GM18499 (cell line): ENCODE measurements around the gene MAP2K3.
"Not testable (repeated sequence)": the region's sequence is repeated elsewhere in the genome, so short reads cannot be mapped to it uniquely, and the experiment has no call there.

Experiments used
- ATAC-seq: cut with Tn5 transposase; IDR thresholded peaks from one replicate; pipeline ENCODE4 v1.9.1; 2021; ENCODE audit warnings: moderate number of reproducible peaks; ENCODE audit not compliant: insufficient read depth, unreplicated experiment

MAP2K3 gene

GRCh38 chr17:21320430-21320829 is 35.9 kb downstream of the MAP2K3 start:
- ATAC-seq: not testable (repeated sequence)

GRCh38 chr17:21321061-21321460 is 36.5 kb downstream of the MAP2K3 start:
- ATAC-seq: not testable (repeated sequence)

- not testable (repeated sequence) for ATAC-seq
Measured at GRCh38 chr17:21321744-21322191, 37.3 kb downstream of the MAP2K3 start.

GRCh38 chr17:21323257-21324111 is 39.0 kb downstream of the MAP2K3 start:
- ATAC-seq: not testable (repeated sequence)

- ATAC-seq: not testable (repeated sequence)
Measured at GRCh38 chr17:21324741-21325140, 40.2 kb downstream of the MAP2K3 start.

GRCh38 chr17:21327921-21328320 is 43.4 kb downstream of the MAP2K3 start:
- peak; percentile 47 for ATAC-seq

DNA sequence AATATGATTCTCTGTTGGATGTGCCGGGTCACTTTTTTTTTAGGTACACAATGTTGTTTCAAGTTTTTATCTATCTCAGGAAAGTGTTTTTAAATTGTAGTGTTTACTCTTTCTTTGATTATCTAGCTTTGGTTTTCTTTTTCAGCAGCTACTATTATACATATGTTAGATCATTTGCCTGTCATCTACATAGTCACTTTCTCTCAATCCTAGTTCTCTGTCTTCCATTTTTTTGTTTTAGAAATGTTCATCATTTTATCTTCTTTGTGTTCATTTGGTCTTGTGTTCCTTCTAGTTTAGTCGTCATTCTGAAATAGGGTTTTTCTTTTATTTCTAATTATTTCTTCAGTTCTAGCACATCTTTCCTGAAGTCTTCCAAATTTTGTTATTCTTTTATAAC is 44.3 kb downstream of the MAP2K3 start:
- not testable (repeated sequence) for ATAC-seq

- ATAC-seq: no peak
Measured at GRCh38 chr17:21330436-21331160, 46.1 kb downstream of the MAP2K3 start.

DNA sequence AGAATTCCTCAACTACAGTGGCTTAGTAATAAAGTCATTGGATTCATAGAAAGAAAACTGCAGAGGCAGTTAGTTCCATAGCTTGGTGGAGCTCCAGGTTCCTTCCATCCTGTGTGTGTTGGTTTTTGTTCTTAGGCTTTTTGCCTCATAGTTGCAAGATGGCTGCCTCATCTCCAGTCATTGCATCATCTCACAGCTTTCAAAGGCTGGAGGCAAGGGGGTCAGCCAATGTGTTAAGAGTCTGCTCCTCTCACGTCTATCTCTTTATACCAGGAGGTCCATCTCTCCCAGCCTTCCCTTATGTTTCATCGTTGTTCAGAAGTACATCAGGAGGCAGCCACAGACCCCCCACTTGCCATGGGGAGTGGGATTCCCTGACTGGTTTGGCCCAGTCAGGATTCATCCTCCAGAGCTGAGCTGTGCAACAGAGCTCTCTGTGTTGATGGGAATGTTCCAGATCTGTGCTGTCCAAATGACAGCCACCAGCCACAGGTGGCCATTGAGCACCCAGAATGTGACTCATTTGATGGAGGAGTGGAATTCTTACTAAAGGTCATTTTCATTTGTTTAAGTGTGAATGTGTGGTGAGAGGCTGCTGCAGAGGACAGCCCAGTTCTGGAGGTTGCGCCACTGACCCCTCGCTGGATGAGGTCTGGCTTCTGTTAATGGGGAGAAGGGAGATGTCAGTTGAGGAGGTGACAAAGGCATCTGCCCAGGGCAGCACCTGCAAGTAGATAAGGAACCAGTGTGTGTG is 52.2 kb downstream of the MAP2K3 start:
- ATAC-seq: not testable (repeated sequence)

GRCh38 chr17:21337981-21338625 is 53.6 kb downstream of the MAP2K3 start:
- not testable (repeated sequence) for ATAC-seq

DNA sequence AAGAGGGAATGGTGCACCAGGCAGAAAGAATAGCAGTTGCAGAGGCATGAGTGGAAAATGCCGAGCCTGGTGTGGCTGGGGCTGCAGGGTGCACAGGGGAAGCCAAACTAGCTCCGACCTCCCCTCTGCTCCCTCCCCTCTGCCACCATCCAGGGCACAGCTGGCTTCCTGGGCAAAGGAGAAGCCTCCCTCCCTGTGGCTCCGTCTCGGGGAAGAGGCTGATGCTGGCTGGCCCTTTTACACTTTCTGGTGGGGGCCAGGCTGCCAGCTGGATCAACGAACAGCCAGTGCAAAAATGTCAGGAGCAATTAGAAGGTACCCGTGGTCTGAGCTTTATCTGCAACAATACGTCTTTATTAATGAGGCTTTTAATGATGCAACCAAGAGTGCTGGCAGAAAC is 54.5 kb downstream of the MAP2K3 start:
- ATAC-seq: no peak

DNA sequence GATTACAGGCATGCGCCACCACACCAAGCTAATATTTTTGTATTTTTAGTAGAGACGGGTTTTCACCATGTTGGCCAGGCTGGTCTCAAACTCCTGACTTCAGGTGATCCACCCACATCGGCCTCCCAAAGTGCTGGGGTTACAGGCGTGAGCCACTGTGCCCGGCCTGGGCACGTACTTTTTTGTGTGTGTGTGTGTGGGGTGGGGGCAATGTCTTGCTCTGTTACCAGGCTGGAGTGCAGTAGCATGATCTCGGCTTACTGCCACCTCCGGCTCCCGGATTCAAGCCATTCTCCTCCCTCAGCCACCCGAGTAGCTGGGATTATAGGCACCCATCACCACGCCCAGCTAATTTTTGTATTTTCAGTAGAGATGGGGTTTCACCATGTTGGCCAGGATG is 55.1 kb downstream of the MAP2K3 start:
- ATAC-seq: not testable (repeated sequence)

GRCh38 chr17:21340407-21340806 is 55.9 kb downstream of the MAP2K3 start:
- ATAC-seq: not testable (repeated sequence)

DNA sequence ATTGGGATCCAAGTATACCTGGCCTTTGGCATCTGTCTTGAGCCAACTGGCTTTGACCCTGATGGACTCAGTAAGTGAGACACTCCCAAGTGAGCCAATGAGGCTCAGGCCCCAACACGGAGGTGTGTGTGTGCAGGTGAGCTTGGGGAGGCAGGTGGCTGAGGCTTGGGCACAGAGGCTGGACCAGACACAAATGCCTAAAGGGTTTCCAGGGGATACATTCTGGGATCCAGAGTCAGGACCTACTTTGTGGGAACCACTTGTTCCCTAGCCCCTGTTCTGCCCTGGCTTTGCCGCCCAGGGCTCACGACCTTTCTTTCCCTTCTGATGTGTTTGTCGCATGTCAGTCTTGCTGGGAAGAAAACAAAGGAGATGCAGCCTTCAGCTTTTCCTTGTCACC is 56.8 kb downstream of the MAP2K3 start:
- ATAC-seq: not testable (repeated sequence)

DNA sequence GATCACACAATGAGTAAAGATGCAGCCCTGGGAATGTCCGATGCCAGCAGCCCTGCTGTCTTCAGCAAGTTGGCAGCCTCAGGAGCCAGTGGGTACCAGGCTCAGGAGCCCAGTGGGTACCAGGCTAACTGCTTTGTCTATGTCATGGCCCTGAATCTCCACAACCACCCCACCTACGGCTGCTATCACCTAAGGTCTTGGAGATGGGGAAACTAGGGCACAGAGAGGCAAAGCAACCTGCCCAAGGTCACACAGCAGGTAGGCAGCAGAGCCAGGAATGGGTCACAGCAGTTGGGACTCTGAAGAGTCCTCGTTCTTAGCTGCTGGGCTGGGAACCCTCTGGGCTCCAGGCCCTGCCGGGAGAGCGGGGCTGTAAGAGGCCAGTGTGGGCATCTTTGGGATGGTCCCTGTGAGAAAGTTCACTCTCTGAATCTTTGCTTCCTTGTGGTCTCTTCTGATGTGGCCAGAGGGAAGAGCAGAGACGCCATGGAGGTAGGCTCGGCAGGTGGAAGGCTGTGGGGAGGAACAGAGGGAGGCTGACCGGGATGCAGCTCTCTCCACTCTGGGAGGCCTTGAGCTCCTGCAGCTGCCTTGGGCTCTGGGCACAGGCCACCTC is 57.5 kb downstream of the MAP2K3 start:
- not testable (repeated sequence) for ATAC-seq

- ATAC-seq: not testable (repeated sequence)
Measured at GRCh38 chr17:21343061-21343949, 58.8 kb downstream of the MAP2K3 start.

DNA sequence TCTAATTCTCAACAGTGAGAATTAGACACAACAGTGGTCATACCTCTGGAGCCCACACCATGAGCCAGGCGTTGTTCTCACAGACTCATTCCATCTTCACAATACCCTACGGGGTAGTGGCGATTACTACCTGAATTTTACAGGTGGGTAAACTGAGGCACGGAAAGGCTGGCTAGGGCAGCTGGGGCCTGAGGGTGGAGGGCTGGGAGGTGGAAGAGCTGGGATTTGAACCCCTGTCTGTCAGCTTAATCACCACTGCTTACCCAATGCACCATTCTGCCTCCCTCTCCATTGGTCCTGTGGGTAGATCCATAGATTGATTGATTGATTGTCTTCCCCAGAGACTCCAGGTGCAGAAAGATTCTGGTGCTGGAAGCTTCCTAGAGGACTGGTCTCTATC is 60.3 kb downstream of the MAP2K3 start:
- ATAC-seq: not testable (repeated sequence)

DNA sequence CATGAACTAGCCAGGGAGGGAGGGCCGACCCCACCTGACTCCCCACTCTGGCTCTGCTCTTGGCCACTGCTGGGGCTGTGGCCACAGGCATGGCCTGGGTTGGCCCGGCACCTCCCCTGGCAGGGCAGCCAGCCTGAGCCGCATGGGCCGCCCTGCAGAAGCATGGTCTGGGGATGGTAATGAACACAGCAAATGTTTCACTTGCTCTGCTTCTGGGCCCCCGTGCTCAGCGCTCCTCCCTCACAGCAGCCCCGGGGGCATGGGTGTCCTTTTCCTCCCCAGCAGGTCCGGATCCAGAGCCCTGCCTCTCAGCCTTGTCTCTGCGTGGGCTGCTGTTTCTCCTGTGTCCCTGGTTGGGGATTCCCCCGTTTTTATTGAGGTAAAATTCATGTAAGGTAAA is 60.7 kb downstream of the MAP2K3 start:
- no peak for ATAC-seq

GRCh38 chr17:21346107-21346506 is 61.6 kb downstream of the MAP2K3 start:
- not testable (repeated sequence) for ATAC-seq
